ENCODE data around the gene NFATC1.

Gene NFATC1

DNA sequence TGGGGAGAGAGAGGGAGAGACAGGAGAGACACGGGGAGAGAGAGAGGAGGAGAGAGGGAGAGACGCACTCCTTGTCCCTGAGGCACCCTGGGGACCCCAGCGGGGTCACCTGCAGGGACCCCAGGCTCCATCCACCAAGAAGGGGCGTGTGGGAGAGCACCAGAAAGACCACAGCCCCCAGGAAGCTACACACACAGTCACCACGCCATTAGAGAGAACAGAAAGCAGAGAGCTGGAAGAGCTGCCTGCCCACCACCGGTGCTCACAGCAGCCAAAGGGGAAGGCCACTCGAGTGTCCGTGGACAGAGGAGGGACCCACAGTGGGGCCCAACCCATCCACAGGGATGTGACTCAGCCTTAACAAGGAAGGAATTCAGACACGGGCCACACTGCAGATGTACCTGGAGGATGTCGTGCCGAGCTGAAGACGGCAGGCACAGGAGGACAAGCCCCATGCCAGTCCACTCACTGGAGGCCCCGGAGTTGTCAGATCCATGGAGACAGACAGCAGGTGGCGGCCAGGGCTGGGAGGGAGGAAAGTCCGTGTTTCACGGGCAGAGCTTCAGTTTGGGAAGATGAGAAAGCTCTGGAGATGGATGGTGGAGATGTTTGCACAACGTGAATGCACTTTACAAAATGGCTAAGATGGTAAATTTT, 11.5 kb upstream of the NFATC1 start:
- no peak overlapping the region for H3K4me3 ChIP-seq (ENCODE audit: low read depth, low read length)
- TF ChIP-seq, protein P1, sequence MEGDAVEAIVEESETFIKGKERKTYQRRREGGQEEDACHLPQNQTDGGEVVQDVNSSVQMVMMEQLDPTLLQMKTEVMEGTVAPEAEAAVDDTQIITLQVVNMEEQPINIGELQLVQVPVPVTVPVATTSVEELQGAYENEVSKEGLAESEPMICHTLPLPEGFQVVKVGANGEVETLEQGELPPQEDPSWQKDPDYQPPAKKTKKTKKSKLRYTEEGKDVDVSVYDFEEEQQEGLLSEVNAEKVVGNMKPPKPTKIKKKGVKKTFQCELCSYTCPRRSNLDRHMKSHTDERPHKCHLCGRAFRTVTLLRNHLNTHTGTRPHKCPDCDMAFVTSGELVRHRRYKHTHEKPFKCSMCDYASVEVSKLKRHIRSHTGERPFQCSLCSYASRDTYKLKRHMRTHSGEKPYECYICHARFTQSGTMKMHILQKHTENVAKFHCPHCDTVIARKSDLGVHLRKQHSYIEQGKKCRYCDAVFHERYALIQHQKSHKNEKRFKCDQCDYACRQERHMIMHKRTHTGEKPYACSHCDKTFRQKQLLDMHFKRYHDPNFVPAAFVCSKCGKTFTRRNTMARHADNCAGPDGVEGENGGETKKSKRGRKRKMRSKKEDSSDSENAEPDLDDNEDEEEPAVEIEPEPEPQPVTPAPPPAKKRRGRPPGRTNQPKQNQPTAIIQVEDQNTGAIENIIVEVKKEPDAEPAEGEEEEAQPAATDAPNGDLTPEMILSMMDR (IDR thresholded peaks at IDR 0.05; ENCODE audit: control insufficient read depth, extremely low read depth, insufficient read depth): no peak
- DNase-seq (ENCODE audit: low read depth): no peak

DNA sequence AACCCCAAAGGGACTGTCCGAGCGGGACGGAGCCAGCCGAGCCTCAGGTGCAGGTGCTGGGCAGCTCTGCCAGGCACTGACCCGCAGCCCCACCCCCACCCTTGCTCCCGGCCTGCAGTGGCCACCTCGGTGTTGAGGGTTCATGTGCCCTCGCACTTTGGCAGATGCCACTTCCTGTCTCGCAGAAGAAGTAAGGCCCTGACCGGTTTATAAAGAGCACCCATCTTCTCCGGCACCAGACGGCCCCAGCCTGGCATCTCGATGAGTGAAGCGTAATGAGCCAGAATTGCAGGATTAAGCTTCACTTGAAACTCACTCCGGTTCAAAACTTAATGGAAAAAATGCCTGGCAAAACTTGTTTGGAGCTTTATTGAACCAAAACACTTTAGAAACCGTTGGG, 10.9 kb upstream of the NFATC1 start:
- no peak for DNase-seq (ENCODE audit: low read depth)
- no peak overlapping the region for H3K4me3 ChIP-seq (ENCODE audit: low read depth, low read length)
- TF ChIP-seq, protein P1 (IDR thresholded peaks at IDR 0.05; ENCODE audit: control insufficient read depth, extremely low read depth, insufficient read depth): no peak

DNA sequence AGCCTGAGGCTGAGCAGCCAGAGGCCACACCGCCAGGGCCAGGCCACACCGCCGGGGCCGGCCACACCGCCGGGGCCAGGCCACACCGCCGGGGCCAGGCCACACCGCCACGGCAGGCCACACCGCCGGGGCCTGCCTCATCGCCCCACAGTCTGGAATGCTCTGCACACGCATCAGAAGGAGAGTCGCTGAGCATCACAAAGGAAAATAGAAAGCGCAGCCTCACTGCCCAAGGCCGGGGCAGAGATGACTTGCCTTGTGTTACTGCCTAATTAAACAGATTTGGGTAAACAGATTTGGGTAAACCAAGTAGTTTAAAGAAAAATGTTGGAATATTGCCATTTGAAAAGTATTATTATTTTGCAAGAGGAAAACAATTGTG, 10.4 kb upstream of the NFATC1 start:
- TF ChIP-seq, protein P1 (IDR thresholded peaks at IDR 0.05; ENCODE audit: control insufficient read depth, extremely low read depth, insufficient read depth): no peak
- H3K4me3 ChIP-seq (ENCODE audit: low read depth, low read length): no peak overlapping the region
- DNase-seq (ENCODE audit: low read depth): no peak

DNA sequence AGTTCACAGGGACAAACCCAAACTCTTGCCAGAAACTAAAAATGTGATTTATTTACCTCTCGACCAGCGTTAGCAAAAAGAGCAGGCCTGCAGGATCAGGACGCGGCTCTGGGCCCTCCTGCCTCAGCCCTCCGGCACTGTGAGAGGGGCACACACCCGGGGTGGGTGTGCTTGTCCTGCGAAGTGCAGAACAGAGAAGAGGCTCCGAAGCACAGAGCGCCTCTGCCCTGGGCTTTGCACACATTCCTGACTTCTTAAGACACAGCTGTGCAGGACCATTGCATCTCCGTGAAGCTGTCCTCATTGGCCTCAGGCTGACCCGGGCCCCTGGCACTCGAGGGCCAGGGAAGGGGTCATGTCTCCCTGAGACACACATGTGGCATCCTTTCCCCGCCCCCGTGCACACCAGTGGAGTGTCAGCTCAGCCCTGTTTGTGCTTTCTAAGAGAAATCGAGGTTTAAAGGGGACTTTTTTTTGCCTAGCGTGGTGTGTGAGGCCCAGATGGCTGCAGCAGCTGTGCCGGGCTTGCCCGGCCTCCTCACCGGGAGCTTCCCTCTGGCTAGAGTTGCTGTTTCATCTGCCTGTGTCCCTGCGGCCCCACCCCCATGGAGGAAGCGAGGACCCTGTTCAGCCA, 9.9 kb upstream of the NFATC1 start:
- TF ChIP-seq, protein P1 (IDR thresholded peaks at IDR 0.05; ENCODE audit: control insufficient read depth, extremely low read depth, insufficient read depth): no peak
- DNase-seq (ENCODE audit: low read depth): no peak
- H3K4me3 ChIP-seq (ENCODE audit: low read depth, low read length): no peak overlapping the region

DNA sequence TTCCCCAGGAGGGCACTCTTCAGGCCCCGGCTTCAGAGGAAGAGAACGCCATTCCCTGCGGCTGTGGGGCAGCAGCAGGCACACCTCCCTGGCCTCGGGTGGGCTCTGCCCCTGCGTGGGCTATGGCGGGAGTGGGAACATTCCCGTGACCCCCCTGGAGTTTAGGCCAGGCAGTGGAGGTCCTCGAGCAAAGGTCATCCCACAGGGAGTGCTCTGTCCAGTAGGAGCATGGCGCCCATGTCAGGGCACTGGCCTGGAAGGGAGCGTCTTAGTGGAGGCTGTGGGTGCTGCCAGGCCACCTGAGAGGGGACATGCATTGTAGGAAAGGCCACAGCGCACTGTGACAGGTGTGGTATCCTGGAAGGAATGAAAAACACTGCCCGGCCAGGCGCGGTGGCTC, 9.2 kb upstream of the NFATC1 start:
- H3K4me3 ChIP-seq (ENCODE audit: low read depth, low read length): no peak overlapping the region
- no peak for DNase-seq (ENCODE audit: low read depth)
- TF ChIP-seq, protein P1 (IDR thresholded peaks at IDR 0.05; ENCODE audit: control insufficient read depth, extremely low read depth, insufficient read depth): no peak

DNA sequence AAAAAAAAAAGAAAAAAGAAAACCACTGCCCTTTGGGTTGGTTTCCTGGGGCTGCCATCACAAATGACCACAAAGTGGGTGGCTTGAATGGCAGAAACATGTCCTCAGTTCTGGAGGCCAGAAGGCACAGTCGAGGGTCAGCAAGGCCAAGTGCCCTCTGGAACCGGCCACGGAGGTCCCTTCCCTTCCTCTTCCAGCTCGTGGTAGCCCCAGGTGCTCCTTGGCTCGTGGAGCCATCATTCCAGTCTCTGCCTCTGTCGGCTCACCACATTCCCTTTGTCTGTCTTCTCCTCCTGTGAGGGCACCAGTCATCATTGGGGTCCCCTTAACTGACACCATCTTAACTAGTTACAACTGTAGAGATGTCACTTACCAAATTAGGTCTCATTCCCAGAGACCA, 8.5 kb upstream of the NFATC1 start:
- DNase-seq (ENCODE audit: low read depth): no peak
- no peak overlapping the region for H3K4me3 ChIP-seq (ENCODE audit: low read depth, low read length)
- TF ChIP-seq, protein P1 (IDR thresholded peaks at IDR 0.05; ENCODE audit: control insufficient read depth, extremely low read depth, insufficient read depth): no peak

DNA sequence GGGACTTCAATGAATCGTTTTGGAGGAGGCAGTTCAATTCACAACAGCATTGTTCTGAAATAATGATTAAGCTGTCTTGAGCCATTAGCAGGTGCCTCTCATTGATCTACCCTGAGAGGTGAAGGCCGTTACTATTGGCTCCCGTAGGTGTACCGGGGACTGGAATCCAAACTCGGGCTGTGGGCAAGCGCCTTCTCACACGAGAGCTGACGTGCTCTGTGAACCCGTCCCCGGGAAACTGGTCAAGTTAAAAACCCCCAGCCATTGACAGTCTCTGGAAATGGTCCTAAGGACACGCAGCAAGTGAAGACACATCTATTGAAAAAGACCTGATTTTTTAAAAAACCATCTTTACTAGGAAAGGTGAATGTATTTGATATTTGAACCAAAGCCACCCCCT, 8.1 kb upstream of the NFATC1 start:
- no peak for DNase-seq (ENCODE audit: low read depth)
- TF ChIP-seq, protein P1 (IDR thresholded peaks at IDR 0.05; ENCODE audit: control insufficient read depth, extremely low read depth, insufficient read depth): no peak
- no peak overlapping the region for H3K4me3 ChIP-seq (ENCODE audit: low read depth, low read length)
